K562 (cell line): ENCODE measurements around the gene DNAAF8. TPM values are rescaled to one million over a fixed set of nuclear protein-coding genes. Genes with fewer than 3 reads are reported as not detected.

Experiments
- BMI1 ChIP-seq: fragments of 150-350 bp; IDR thresholded peaks from 2 replicates; pipeline ENCODE4 v1.6.1; 2014; ENCODE audit warnings: low read length
- E2F3 ChIP-seq: fragments of 250-450 bp; sonication (Bioruptor Pico); IDR thresholded peaks from 2 replicates; pipeline ENCODE4 v1.4.0; 2020; ENCODE audit warnings: mild to moderate bottlenecking
- EGR1 ChIP-seq: fragments of 450-650 bp; conservative IDR thresholded peaks from 2 replicates; pipeline ENCODE4 v1.6.1; 2017; ENCODE audit warnings: mild to moderate bottlenecking
- FOXP1 ChIP-seq: sonication (generic); formaldehyde crosslinking; IDR thresholded peaks from 2 replicates; pipeline ENCODE4 v1.8.0; 2022; ENCODE audit warnings: mild to moderate bottlenecking, missing genetic modification reagents
- GMEB1 ChIP-seq: fragments of 250-450 bp; sonication (Bioruptor Pico); IDR thresholded peaks from 2 replicates; pipeline ENCODE4 v1.4.0; 2020; ENCODE audit warnings: mild to moderate bottlenecking
- GTF2A2 ChIP-seq: IDR thresholded peaks from 2 replicates; pipeline ENCODE4 v1.6.1; 2016; ENCODE audit warnings: mild to moderate bottlenecking, missing genetic modification characterization, missing compliant biosample characterization
- IFI16 ChIP-seq: fragments of 250-450 bp; sonication (Bioruptor Pico); IDR thresholded peaks from 2 replicates; pipeline ENCODE4 v2.1.2; 2022; ENCODE audit warnings: mild to moderate bottlenecking, inconsistent platforms
- ILF3 ChIP-seq: fragments of 450-650 bp; IDR thresholded peaks from 2 replicates; pipeline ENCODE4 v1.6.1; 2018; ENCODE audit warnings: antibody characterized with exemption, mild to moderate bottlenecking, moderate library complexity, borderline replicate concordance
- KAT2B ChIP-seq: IDR thresholded peaks from one replicate; pipeline ENCODE4 v1.6.1; 2012; ENCODE audit warnings: low read depth, mild to moderate bottlenecking, control low read depth, inconsistent platforms, low read length, moderate library complexity
- L3MBTL2 ChIP-seq: fragments of 450-650 bp; IDR thresholded peaks from 2 replicates; pipeline ENCODE4 v1.6.1; 2016; ENCODE audit warnings: mild to moderate bottlenecking, moderate library complexity
- MEF2A ChIP-seq: IDR thresholded peaks from 2 replicates; pipeline ENCODE4 v1.6.1; 2011; ENCODE audit warnings: low read depth, mild to moderate bottlenecking, low read length, moderate library complexity; ENCODE audit not compliant: control insufficient read depth
- MEF2D ChIP-seq: conservative IDR thresholded peaks from 2 replicates; pipeline ENCODE4 v1.6.1; 2016; ENCODE audit warnings: low read depth, missing genetic modification characterization, missing compliant biosample characterization
- MYNN ChIP-seq, 2 experiments: sonication (generic); formaldehyde crosslinking in 1 of 2; IDR thresholded peaks; 2 replicates each; pipeline versions ENCODE4 v1.5.0 to v1.6.1; 2016 to 2020; ENCODE audit warnings: antibody characterized with exemption in 1 of 2, missing genetic modification reagents in 1 of 2
- NEUROD1 ChIP-seq: fragments of 150-350 bp; IDR thresholded peaks from 2 replicates; pipeline ENCODE4 v1.6.1; 2014; ENCODE audit warnings: borderline replicate concordance, low read length, low read depth; ENCODE audit not compliant: partially characterized antibody
- NFIX ChIP-seq: fragments of 250-450 bp; sonication (Bioruptor Pico); IDR thresholded peaks from 2 replicates; pipeline ENCODE4 v1.4.0; 2020; ENCODE audit warnings: low read depth, mild to moderate bottlenecking, moderate library complexity
- NONO ChIP-seq, 2 experiments: fragments of 200-400 bp in 1 of 2; fragments of 450-650 bp in 1 of 2; formaldehyde crosslinking in 1 of 2; IDR thresholded peaks; 2 replicates each; pipeline ENCODE4 v1.6.1; 2017; ENCODE audit warnings: low read depth in 2 of 2, mild to moderate bottlenecking in 2 of 2, moderate library complexity in 2 of 2, low read length in 1 of 2
- PML ChIP-seq: IDR thresholded peaks from 2 replicates; pipeline ENCODE4 v1.6.1; 2012; ENCODE audit warnings: low read length, inconsistent platforms
- RAD51 ChIP-seq: fragments of 450-650 bp; IDR thresholded peaks from 2 replicates; pipeline ENCODE4 v1.7.1; 2016; ENCODE audit warnings: low read depth, mild to moderate bottlenecking, borderline replicate concordance
- SETDB1 ChIP-seq: IDR thresholded peaks from one replicate; pipeline ENCODE4 v1.6.1; 2012; ENCODE audit warnings: low read length, control low read depth, inconsistent platforms
- TCF3 ChIP-seq: sonication (generic); formaldehyde crosslinking; IDR thresholded peaks from 2 replicates; pipeline ENCODE4 v1.4.0; 2020; ENCODE audit warnings: mild to moderate bottlenecking, missing genetic modification reagents
- TEAD4 ChIP-seq, 2 experiments: sonication (generic) in 1 of 2; formaldehyde crosslinking in 1 of 2; IDR thresholded peaks; 2 replicates each; pipeline versions ENCODE4 v1.6.1 to v1.8.0; 2012 to 2022; ENCODE audit warnings: borderline replicate concordance in 1 of 2, inconsistent platforms in 1 of 2, low read length in 1 of 2, mild to moderate bottlenecking in 1 of 2, missing genetic modification reagents in 1 of 2
- TFAP4 ChIP-seq: sonication (generic); formaldehyde crosslinking; IDR thresholded peaks from 2 replicates; pipeline ENCODE4 v1.8.0; 2022; ENCODE audit warnings: missing genetic modification reagents, mild to moderate bottlenecking, moderate library complexity, borderline replicate concordance
- ZBTB43 ChIP-seq: sonication (generic); formaldehyde crosslinking; IDR thresholded peaks from 2 replicates; pipeline ENCODE4 v1.8.0; 2023; ENCODE audit warnings: mild to moderate bottlenecking, missing genetic modification reagents
- ZFX ChIP-seq: sonication (generic); formaldehyde crosslinking; IDR thresholded peaks from 2 replicates; pipeline ENCODE4 v1.8.0; 2022; ENCODE audit warnings: mild to moderate bottlenecking, missing genetic modification reagents, moderate library complexity
- ZNF431 ChIP-seq: sonication (generic); formaldehyde crosslinking; IDR thresholded peaks from 2 replicates; pipeline ENCODE4 v1.8.0; 2022; ENCODE audit warnings: mild to moderate bottlenecking, missing genetic modification reagents
- ZNF717 ChIP-seq: fragments of 250-450 bp; sonication (Bioruptor Pico); IDR thresholded peaks from 2 replicates; pipeline ENCODE4 v1.5.0; 2021
- ZNF766 ChIP-seq: fragments of 200-800 bp; sonication (Bioruptor generic); conservative IDR thresholded peaks from 2 replicates; pipeline ENCODE4 v1.6.1; 2016; ENCODE audit warnings: missing genetic modification characterization, missing compliant biosample characterization
- polyA plus RNA-seq, 8 experiments: library from polyadenylated mRNA; depleted of rRNA in 4 of 8; stranded (reverse) in 5 of 8; unstranded in 3 of 8; fragments of >200 nt; fragmentation: Nextera tagmentation in 2 of 8; fragmentation: Illumina TruSeq in 1 of 8; extraction: Ambion mirVana in 2 of 8; extraction: Trizol in 1 of 8; gene quantifications; 2 replicates each; pipeline versions ENCODE4 v1.2.1 to v1.2.3, GENCODE V29; 2011 to 2014; ENCODE audit warnings: inconsistent platforms in 1 of 8, missing spikeins in 1 of 8
- total RNA-seq, 7 experiments: library from RNA; depleted of rRNA in 6 of 7; stranded (reverse); fragments of >200 nt in 6 of 7; fragmentation: Illumina TruSeq in 2 of 7; extraction: Trizol in 2 of 7; gene quantifications; 2 replicates each; pipeline versions ENCODE4 v1.2.1 to v1.2.3, GENCODE V29; 2011 to 2021; ENCODE audit warnings: low replicate concordance in 1 of 7

Gene DNAAF8
- total and polyA plus RNA-seq, 9 of the 15 experiments (the other 6 are each of a cell fraction or from before 2014, with no cell fraction given): 0.04 to 0.12 (median 0.10) TPM; not detected in 6

GRCh38 chr16:4693956-4694641, 40.2 kb upstream of the DNAAF8 start (continued):
- no peak; the same call in 1 of the 2 replicates for TF ChIP-seq ILF3
- no peak for TF ChIP-seq PML
- no peak for TF ChIP-seq NFIX (CRISPR knock-in tag)
- TF ChIP-seq MEF2D (tag): no peak
- TF ChIP-seq TFAP4: peak; percentile 51; the same call in 1 of the 2 replicates
- TF ChIP-seq ZFX (CRISPR knock-in tag): peak; percentile 62
- no peak for TF ChIP-seq SETDB1
- TF ChIP-seq TEAD4 (IDR thresholded peaks at IDR 0.05; ENCODE audit: low read length): no peak
- no peak for TF ChIP-seq TEAD4 (CRISPR knock-in tag; IDR thresholded peaks at IDR 0.05; ENCODE audit: borderline replicate concordance)
- TF ChIP-seq L3MBTL2: peak; percentile 2; the same call in 1 of the 2 replicates
- TF ChIP-seq NONO (IDR thresholded peaks at IDR 0.05; ENCODE audit: low read depth in 2 of 2, low read length in 1 of 2): no peak
- TF ChIP-seq EGR1: no peak
- TF ChIP-seq MEF2A: no peak
- no peak for TF ChIP-seq ZNF717 (CRISPR knock-in tag)
- TF ChIP-seq ZNF766: no peak
- TF ChIP-seq ZBTB43 (CRISPR knock-in tag): no peak
- no peak for TF ChIP-seq ZNF431 (CRISPR knock-in tag)
- TF ChIP-seq TCF3 (CRISPR knock-in tag): no peak
- no peak for TF ChIP-seq KAT2B
- TF ChIP-seq FOXP1 (CRISPR knock-in tag): no peak; the same call in 1 of the 2 replicates
- no peak for TF ChIP-seq IFI16 (CRISPR knock-in tag)
- no peak for TF ChIP-seq NEUROD1
- no peak for TF ChIP-seq BMI1
- TF ChIP-seq MYNN (IDR thresholded peaks at IDR 0.05): no peak
- no peak for TF ChIP-seq MYNN (CRISPR knock-in tag; IDR thresholded peaks at IDR 0.05)
- TF ChIP-seq E2F3 (CRISPR knock-in tag): no peak
- TF ChIP-seq GTF2A2: no peak
- TF ChIP-seq RAD51: no peak
- TF ChIP-seq GMEB1 (CRISPR knock-in tag): peak; percentile 75
